HG03175 (cell line): ENCODE results near the gene ADISSP.
"Not testable (repeated sequence)": the region's sequence is repeated elsewhere in the genome, so short reads cannot be mapped to it uniquely, and the experiment has no call there.

ENCODE experiments used
- ATAC-seq: cut with Tn5 transposase; IDR thresholded peaks from one replicate; pipeline ENCODE4 v1.9.1; 2021; ENCODE audit warnings: mild to moderate bottlenecking, moderate library complexity; ENCODE audit not compliant: unreplicated experiment

The ADISSP gene

GRCh38 chr20:3798373-3798768 is 30.8 kb upstream of the ADISSP start:
- ATAC-seq: no peak

GRCh38 chr20:3797592-3798372 is 30.2 kb upstream of the ADISSP start:
- ATAC-seq: no peak

- no peak for ATAC-seq
Measured at GRCh38 chr20:3797226-3797545, 29.6 kb upstream of the ADISSP start.

- peak; percentile 6 for ATAC-seq
Measured at GRCh38 chr20:3796477-3797225, 29.1 kb upstream of the ADISSP start.

- ATAC-seq: peak; percentile 67
Measured at GRCh38 chr20:3795511-3796468, 28.2 kb upstream of the ADISSP start, which contains the start of gene CDC25B. Gene CDC25B (plus strand): TSS chr20:3796310. CDS start chr20:3796532, 222 bp downstream.

GRCh38 chr20:3794701-3795420 is 27.3 kb upstream of the ADISSP start:
- ATAC-seq: no peak

GRCh38 chr20:3794168-3794567 is 26.6 kb upstream of the ADISSP start:
- not testable (repeated sequence) for ATAC-seq

GRCh38 chr20:3789201-3789600 is 21.6 kb upstream of the ADISSP start:
- not testable (repeated sequence) for ATAC-seq

- ATAC-seq: no peak
Measured at GRCh38 chr20:3788685-3789155, 21.2 kb upstream of the ADISSP start.

- no peak for ATAC-seq
Measured at GRCh38 chr20:3787324-3788014, 19.9 kb upstream of the ADISSP start.

- ATAC-seq: peak; percentile 84
Measured at GRCh38 chr20:3786665-3787323, 19.2 kb upstream of the ADISSP start, which contains the start of gene CENPB. Gene CENPB (minus strand): TSS chr20:3786740. CDS start chr20:3786483, 257 bp downstream.

- peak; percentile 28 for ATAC-seq
Measured at GRCh38 chr20:3786126-3786484, 18.6 kb upstream of the ADISSP start.

- no peak for ATAC-seq
Measured at GRCh38 chr20:3785240-3786125, 17.9 kb upstream of the ADISSP start.

- ATAC-seq: no peak
Measured at GRCh38 chr20:3784863-3785239, 17.3 kb upstream of the ADISSP start.

- no peak for ATAC-seq
Measured at GRCh38 chr20:3784216-3784853, 16.8 kb upstream of the ADISSP start.

GRCh38 chr20:3783511-3784195 is 16.1 kb upstream of the ADISSP start:
- ATAC-seq: no peak

GRCh38 chr20:3783068-3783489 is 15.5 kb upstream of the ADISSP start:
- no peak for ATAC-seq
